Measurements from ENCODE around the gene ZNF441. TPM values are rescaled to one million over a fixed set of nuclear protein-coding genes. Genes with fewer than 3 reads are reported as not detected.
A peak's percentile ranks its signal among the peaks of the same experiment; 100 is the strongest.
"Not testable (repeated sequence)": the region's sequence is repeated elsewhere in the genome, so short reads cannot be mapped to it uniquely, and the experiment has no call there.

ZNF441 gene
- total RNA-seq, 1 experiment from 2014 or later = 5.4 TPM

GRCh38 chr19:11780431-11781020, 13.7 kb downstream of the ZNF441 start:
- no peak for DNase-seq (ENCODE audit: low read depth)

- no peak for DNase-seq (ENCODE audit: low read depth)
These were observed 14.7 kb downstream of the ZNF441 start for GRCh38 chr19:11781295-11782057.

GRCh38 chr19:11783767-11784166, 17.0 kb downstream of the ZNF441 start:
- no peak for DNase-seq (ENCODE audit: low read depth)

GRCh38 chr19:11784356-11784755, 17.6 kb downstream of the ZNF441 start:
- no peak for DNase-seq (ENCODE audit: low read depth)

GRCh38 chr19:11787536-11787935, 20.7 kb downstream of the ZNF441 start:
- DNase-seq (ENCODE audit: low read depth) = no peak

GRCh38 chr19:11792942-11793341, 26.1 kb downstream of the ZNF441 start:
- no peak for DNase-seq (ENCODE audit: low read depth)

- DNase-seq (ENCODE audit: low read depth) = peak; percentile 91
These were observed 30.7 kb downstream of the ZNF441 start for GRCh38 chr19:11797491-11797890.

- DNase-seq (ENCODE audit: low read depth) = peak; percentile 86
These were observed 31.9 kb downstream of the ZNF441 start, which contains the start of gene ZNF491 for GRCh38 chr19:11798391-11799330. ZNF491 (plus strand) TSS chr19:11798523; CDS start chr19:11805954, 7,431 bp downstream.

- DNase-seq (ENCODE audit: low read depth) = no peak
These were observed 39.7 kb downstream of the ZNF441 start for GRCh38 chr19:11806354-11807098.

- DNase-seq (ENCODE audit: low read depth) = no peak
These were observed 40.2 kb downstream of the ZNF441 start for GRCh38 chr19:11807099-11807380.

GRCh38 chr19:11813703-11814028, 46.9 kb downstream of the ZNF441 start:
- no peak for DNase-seq (ENCODE audit: low read depth)

- DNase-seq (ENCODE audit: low read depth) = peak; percentile 93
These were observed 47.4 kb downstream of the ZNF441 start, which contains the start of gene ZNF440 for GRCh38 chr19:11814029-11814699. ZNF440 (plus strand) TSS chr19:11814273; CDS start chr19:11814448, 175 bp downstream.

GRCh38 chr19:11814700-11815035, 47.9 kb downstream of the ZNF441 start:
- peak; percentile 41 for DNase-seq (ENCODE audit: low read depth)

- DNase-seq (ENCODE audit: low read depth) = peak; percentile 64
These were observed 54.8 kb downstream of the ZNF441 start for GRCh38 chr19:11821474-11822109.

GRCh38 chr19:11828957-11829876, 62.4 kb downstream of the ZNF441 start:
- not testable (repeated sequence) for DNase-seq (ENCODE audit: low read depth)

GRCh38 chr19:11832253-11832912, 65.6 kb downstream of the ZNF441 start:
- no peak for DNase-seq (ENCODE audit: low read depth)

- no peak for DNase-seq (ENCODE audit: low read depth)
These were observed 66.7 kb downstream of the ZNF441 start for GRCh38 chr19:11833541-11833940.
